Measurements from ENCODE around the gene GADD45G.

GADD45G gene

GRCh38 chr9:89594811-89595550, 9.8 kb upstream of the GADD45G start:
- Histone ChIP-seq H3K9me3 (ENCODE audit: control insufficient read depth in 1 of 2, low read length in 2 of 2) (no peaks in the 10 kb centered on the region), H3K27ac (ENCODE audit: low read length) (no peak overlapping the region), H3K36me3 (ENCODE audit: control insufficient read depth in 1 of 2, insufficient read depth in 2 of 2, low read length in 2 of 2) (no peaks in the 10 kb centered on the region), H3K27me3 (ENCODE audit: low read depth, low read length) (no peaks in the 10 kb centered on the region), H3K4me1 (ENCODE audit: control insufficient read depth in 1 of 2, insufficient read depth in 2 of 2, low read length in 2 of 2) (no peaks in the 10 kb centered on the region), H3K4me3 (ENCODE audit: low read depth in 1 of 2, low read length in 2 of 2) (no peak overlapping the region)

GRCh38 chr9:89595646-89596045, 9.2 kb upstream of the GADD45G start:
- Histone ChIP-seq H3K27ac (ENCODE audit: low read length) (no peak overlapping the region), H3K36me3 (ENCODE audit: control insufficient read depth in 1 of 2, insufficient read depth in 2 of 2, low read length in 2 of 2) (no peaks in the 10 kb centered on the region), H3K27me3 (ENCODE audit: low read depth, low read length) (no peaks in the 10 kb centered on the region), H3K4me1 (ENCODE audit: control insufficient read depth in 1 of 2, insufficient read depth in 2 of 2, low read length in 2 of 2) (no peaks in the 10 kb centered on the region), H3K9me3 (ENCODE audit: control insufficient read depth in 1 of 2, low read length in 2 of 2) (no peaks in the 10 kb centered on the region), H3K4me3 (ENCODE audit: low read depth in 1 of 2, low read length in 2 of 2) (no peak overlapping the region)

GRCh38 chr9:89596937-89597555, 7.8 kb upstream of the GADD45G start:
- no peak overlapping the region for H3K27ac ChIP-seq (ENCODE audit: low read length)
- H3K4me3 ChIP-seq (ENCODE audit: low read depth in 1 of 2, low read length in 2 of 2): no peak overlapping the region
- no peaks in the 10 kb centered on the region for H3K4me1 ChIP-seq (ENCODE audit: control insufficient read depth in 1 of 2, insufficient read depth in 2 of 2, low read length in 2 of 2)

GRCh38 chr9:89597711-89598362, 7.0 kb upstream of the GADD45G start:
- H3K36me3 ChIP-seq (ENCODE audit: control insufficient read depth in 1 of 2, insufficient read depth in 2 of 2, low read length in 2 of 2): no peaks in the 10 kb centered on the region
- no peak overlapping the region for H3K4me3 ChIP-seq (ENCODE audit: low read depth in 1 of 2, low read length in 2 of 2)
- H3K27ac ChIP-seq (ENCODE audit: low read length): no peak overlapping the region
- no peaks in the 10 kb centered on the region for H3K27me3 ChIP-seq (ENCODE audit: low read depth, low read length)
- H3K4me1 ChIP-seq (ENCODE audit: control insufficient read depth in 1 of 2, insufficient read depth in 2 of 2, low read length in 2 of 2): no peaks in the 10 kb centered on the region
- H3K9me3 ChIP-seq (ENCODE audit: control insufficient read depth in 1 of 2, low read length in 2 of 2): no peaks in the 10 kb centered on the region

More at GRCh38 chr9:89596937-89597555, 7.8 kb upstream of the GADD45G start:
- no peaks in the 10 kb centered on the region for H3K9me3 ChIP-seq (ENCODE audit: control insufficient read depth in 1 of 2, low read length in 2 of 2)
- no peaks in the 10 kb centered on the region for H3K27me3 ChIP-seq (ENCODE audit: low read depth, low read length)
- H3K36me3 ChIP-seq (ENCODE audit: control insufficient read depth in 1 of 2, insufficient read depth in 2 of 2, low read length in 2 of 2): no peaks in the 10 kb centered on the region

GRCh38 chr9:89598363-89598713, 6.5 kb upstream of the GADD45G start:
- no peak overlapping the region for H3K4me3 ChIP-seq (ENCODE audit: low read depth in 1 of 2, low read length in 2 of 2)
- no peaks in the 10 kb centered on the region for H3K9me3 ChIP-seq (ENCODE audit: control insufficient read depth in 1 of 2, low read length in 2 of 2)
- H3K27ac ChIP-seq (ENCODE audit: low read length): no peak overlapping the region
- peaks cover 0 to 3% of the 10 kb centered on the region in 2 donors for H3K4me1 ChIP-seq (ENCODE audit: control insufficient read depth in 1 of 2, insufficient read depth in 2 of 2, low read length in 2 of 2)
- H3K36me3 ChIP-seq (ENCODE audit: control insufficient read depth in 1 of 2, insufficient read depth in 2 of 2, low read length in 2 of 2): no peaks in the 10 kb centered on the region
- no peaks in the 10 kb centered on the region for H3K27me3 ChIP-seq (ENCODE audit: low read depth, low read length)

GRCh38 chr9:89598926-89599325, 5.9 kb upstream of the GADD45G start:
- Histone ChIP-seq H3K27me3 (ENCODE audit: low read depth, low read length) (no peaks in the 10 kb centered on the region), H3K4me3 (ENCODE audit: low read depth in 1 of 2, low read length in 2 of 2) (no peak overlapping the region), H3K27ac (ENCODE audit: low read length) (no peak overlapping the region), H3K9me3 (ENCODE audit: control insufficient read depth in 1 of 2, low read length in 2 of 2) (no peaks in the 10 kb centered on the region), H3K36me3 (ENCODE audit: control insufficient read depth in 1 of 2, insufficient read depth in 2 of 2, low read length in 2 of 2) (no peaks in the 10 kb centered on the region), H3K4me1 (ENCODE audit: control insufficient read depth in 1 of 2, insufficient read depth in 2 of 2, low read length in 2 of 2) (peaks cover 0 to 9% of the 10 kb centered on the region in 2 donors)

GRCh38 chr9:89600831-89601230, 4.0 kb upstream of the GADD45G start:
- no peak overlapping the region for H3K4me3 ChIP-seq (ENCODE audit: low read depth in 1 of 2, low read length in 2 of 2)
- H3K4me1 ChIP-seq (ENCODE audit: control insufficient read depth in 1 of 2, insufficient read depth in 2 of 2, low read length in 2 of 2): peaks cover 0 to 20% of the 10 kb centered on the region in 2 donors
- H3K9me3 ChIP-seq (ENCODE audit: control insufficient read depth in 1 of 2, low read length in 2 of 2): no peaks in the 10 kb centered on the region
- no peaks in the 10 kb centered on the region for H3K36me3 ChIP-seq (ENCODE audit: control insufficient read depth in 1 of 2, insufficient read depth in 2 of 2, low read length in 2 of 2)
- H3K27me3 ChIP-seq (ENCODE audit: low read depth, low read length): no peaks in the 10 kb centered on the region
- no peak overlapping the region for H3K27ac ChIP-seq (ENCODE audit: low read length)

GRCh38 chr9:89601306-89601705, 3.5 kb upstream of the GADD45G start:
- Histone ChIP-seq H3K4me1 (ENCODE audit: control insufficient read depth in 1 of 2, insufficient read depth in 2 of 2, low read length in 2 of 2) (peaks cover under 1 to 21% of the 10 kb centered on the region in 2 donors), H3K27ac (ENCODE audit: low read length) (no peak overlapping the region), H3K36me3 (ENCODE audit: control insufficient read depth in 1 of 2, insufficient read depth in 2 of 2, low read length in 2 of 2) (no peaks in the 10 kb centered on the region), H3K9me3 (ENCODE audit: control insufficient read depth in 1 of 2, low read length in 2 of 2) (no peaks in the 10 kb centered on the region), H3K4me3 (ENCODE audit: low read depth in 1 of 2, low read length in 2 of 2) (no peak overlapping the region), H3K27me3 (ENCODE audit: low read depth, low read length) (no peaks in the 10 kb centered on the region)

- Histone ChIP-seq H3K36me3 (ENCODE audit: control insufficient read depth in 1 of 2, insufficient read depth in 2 of 2, low read length in 2 of 2) (no peaks in the 10 kb centered on the region), H3K27me3 (ENCODE audit: low read depth, low read length) (no peaks in the 10 kb centered on the region), H3K27ac (ENCODE audit: low read length) (no peak overlapping the region), H3K4me3 (ENCODE audit: low read depth in 1 of 2, low read length in 2 of 2) (no peak overlapping the region), H3K9me3 (ENCODE audit: control insufficient read depth in 1 of 2, low read length in 2 of 2) (no peaks in the 10 kb centered on the region), H3K4me1 (ENCODE audit: control insufficient read depth in 1 of 2, insufficient read depth in 2 of 2, low read length in 2 of 2) (peaks cover 7 to 28% of the 10 kb centered on the region in 2 donors)
These were observed 2.8 kb upstream of the GADD45G start for GRCh38 chr9:89601856-89602562.

- peak overlapping the region; percentile 71 to 92 for H3K4me3 ChIP-seq (ENCODE audit: low read depth in 1 of 2, low read length in 2 of 2)
- H3K27ac ChIP-seq (ENCODE audit: low read length): no peak overlapping the region
- no peaks in the 10 kb centered on the region for H3K36me3 ChIP-seq (ENCODE audit: control insufficient read depth in 1 of 2, insufficient read depth in 2 of 2, low read length in 2 of 2)
- H3K9me3 ChIP-seq (ENCODE audit: control insufficient read depth in 1 of 2, low read length in 2 of 2): no peaks in the 10 kb centered on the region
- peaks cover 12 to 34% of the 10 kb centered on the region in 2 donors for H3K4me1 ChIP-seq (ENCODE audit: control insufficient read depth in 1 of 2, insufficient read depth in 2 of 2, low read length in 2 of 2)
- H3K27me3 ChIP-seq (ENCODE audit: low read depth, low read length): no peaks in the 10 kb centered on the region
These were observed 1.6 kb upstream of the GADD45G start for GRCh38 chr9:89602978-89603766.
